A549 (cell line): ENCODE data around the gene HRC.

Experiments
- RAD21 ChIP-seq, 2 experiments: fragments of >200 bp in 1 of 2; sonication (Bioruptor Twin) in 1 of 2; formaldehyde crosslinking in 1 of 2; IDR thresholded peaks in 1 of 2; conservative IDR thresholded peaks in 1 of 2; 2 replicates in 1 of 2; 3 replicates in 1 of 2; pipeline ENCODE4 v1.6.1; 2012 to 2018; ENCODE audit warnings: inconsistent platforms in 1 of 2
- SMC3 ChIP-seq: fragments of >200 bp; sonication (Bioruptor Twin); formaldehyde crosslinking; IDR thresholded peaks from 3 replicates; pipeline ENCODE4 v1.6.1; 2018; ENCODE audit warnings: inconsistent platforms

DNA sequence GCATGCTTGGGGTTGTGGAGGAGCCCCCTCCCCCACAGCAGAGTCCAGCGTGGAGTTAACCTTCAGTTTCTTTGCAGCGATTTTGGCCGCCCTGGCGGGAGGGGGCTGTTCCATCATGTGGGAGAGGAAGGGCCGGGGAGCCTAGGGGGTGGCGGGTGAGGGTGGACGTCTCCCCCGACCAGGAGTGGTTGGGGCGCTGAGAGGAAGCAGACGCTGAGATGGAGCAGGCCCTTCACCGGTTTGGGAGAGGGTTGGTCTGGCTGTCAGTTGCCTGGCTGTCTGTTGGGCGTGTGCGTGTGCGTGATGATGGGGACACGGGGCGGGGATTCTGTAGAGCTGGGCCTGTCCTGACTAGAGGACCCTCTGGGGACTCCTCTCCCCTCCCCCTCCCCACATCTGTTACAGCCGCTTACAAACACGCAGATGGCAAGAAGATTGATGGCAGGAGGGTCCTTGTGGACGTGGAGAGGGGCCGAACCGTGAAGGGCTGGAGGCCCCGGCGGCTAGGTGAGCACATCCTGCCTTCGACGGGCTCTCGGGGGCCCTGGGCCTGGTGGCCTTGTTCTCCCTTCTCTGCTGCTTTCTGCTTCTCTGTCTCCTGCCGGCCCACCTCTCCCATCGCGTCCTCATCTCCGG, 50.8 kb downstream of the HRC start:
- no peak for TF ChIP-seq SMC3
- no peak for TF ChIP-seq RAD21 (conservative IDR thresholded peaks at IDR 0.05 in 1 of 2, IDR thresholded peaks at IDR 0.05 in 1 of 2)
